Stimulated activated CD4-positive, alpha-beta T cell treated with anti-CD3 and anti-CD28 coated beads, Interleukin-2, amount 100 ng/mL, for 48 hours (primary cell): ENCODE results near the gene AMBRA1.

Experiments
- DNase-seq, 2 donors: peaks; one replicate each; pipeline ENCODE4 v3.0.0-alpha.2; 2020

Gene AMBRA1

GRCh38 chr11:46564459-46564858 is 29.4 kb downstream of the AMBRA1 start:
- DNase-seq = no peak

- no peak for DNase-seq
Observed at GRCh38 chr11:46562527-46562926, 31.3 kb downstream of the AMBRA1 start.

GRCh38 chr11:46560300-46560991 is 33.4 kb downstream of the AMBRA1 start:
- DNase-seq = peak in 1 of 2 donors; percentile 3

- no peak for DNase-seq
Observed at GRCh38 chr11:46559815-46560214, 34.0 kb downstream of the AMBRA1 start.

- no peak for DNase-seq
Observed at GRCh38 chr11:46557684-46558151, 36.1 kb downstream of the AMBRA1 start.

GRCh38 chr11:46555267-46556054 is 38.4 kb downstream of the AMBRA1 start:
- DNase-seq = no peak

- DNase-seq = no peak
Observed at GRCh38 chr11:46554213-46555147, 39.3 kb downstream of the AMBRA1 start.

- no peak for DNase-seq
Observed at GRCh38 chr11:46553814-46554212, 40.0 kb downstream of the AMBRA1 start.

GRCh38 chr11:46551261-46551660 is 42.6 kb downstream of the AMBRA1 start:
- no peak for DNase-seq

- no peak for DNase-seq
Observed at GRCh38 chr11:46547579-46547978, 46.2 kb downstream of the AMBRA1 start.

- DNase-seq = no peak
Observed at GRCh38 chr11:46543564-46543963, 50.3 kb downstream of the AMBRA1 start.

GRCh38 chr11:46541593-46542371 is 52.0 kb downstream of the AMBRA1 start:
- DNase-seq = no peak

GRCh38 chr11:46540807-46541206 is 53.0 kb downstream of the AMBRA1 start:
- no peak for DNase-seq

GRCh38 chr11:46537537-46538295 is 56.1 kb downstream of the AMBRA1 start:
- DNase-seq = peak; percentile 52

GRCh38 chr11:46537121-46537520 is 56.7 kb downstream of the AMBRA1 start:
- DNase-seq = no peak

- no peak for DNase-seq
Observed at GRCh38 chr11:46535688-46536087, 58.1 kb downstream of the AMBRA1 start.

GRCh38 chr11:46534711-46535110 is 59.1 kb downstream of the AMBRA1 start:
- no peak for DNase-seq

GRCh38 chr11:46533396-46534100 is 60.3 kb downstream of the AMBRA1 start:
- no peak for DNase-seq

- no peak for DNase-seq
Observed at GRCh38 chr11:46529928-46530574, 63.8 kb downstream of the AMBRA1 start.
